Dedifferentiated amniotic fluid mesenchymal stem cell (primary cell): ENCODE results near the gene RPL28.

Source experiments
- DNase-seq: peaks from one replicate; pipeline ENCODE4 v3.0.0-alpha.2; 2016; ENCODE audit errors: extremely low spot score

The RPL28 gene

GRCh38 chr19:55423225-55424005 lies 37.7 kb downstream of the RPL28 start:
- no peak for DNase-seq

GRCh38 chr19:55424518-55424917 lies 38.8 kb downstream of the RPL28 start:
- DNase-seq, result no peak

DNA sequence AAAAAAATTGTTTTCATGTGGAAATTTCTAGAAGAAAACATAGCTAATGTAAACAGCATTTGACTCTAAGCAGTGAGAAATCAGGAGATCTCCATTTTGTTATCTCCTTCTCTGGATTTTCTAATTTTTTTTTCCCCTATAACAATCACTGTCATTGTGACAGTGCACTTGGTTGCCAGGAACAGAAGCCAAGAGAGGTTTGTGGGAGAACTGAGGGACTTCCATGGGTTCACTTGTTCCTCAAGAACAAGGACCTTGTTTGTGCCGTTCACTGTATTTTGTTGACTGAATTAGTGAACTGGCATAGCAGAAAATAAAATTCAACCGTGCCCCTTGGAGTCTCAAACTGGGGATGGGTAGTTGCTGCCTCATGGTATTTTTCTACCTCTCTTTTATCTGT lies 40.3 kb downstream of the RPL28 start:
- no peak for DNase-seq

- DNase-seq, result no peak
Observed at GRCh38 chr19:55431183-55431582, 45.5 kb downstream of the RPL28 start.

- no peak for DNase-seq
Observed at GRCh38 chr19:55432241-55432959, 46.7 kb downstream of the RPL28 start.

GRCh38 chr19:55433292-55433691 lies 47.6 kb downstream of the RPL28 start:
- DNase-seq, result no peak

- DNase-seq, result no peak
Observed at GRCh38 chr19:55434356-55434919, 48.7 kb downstream of the RPL28 start.

DNA sequence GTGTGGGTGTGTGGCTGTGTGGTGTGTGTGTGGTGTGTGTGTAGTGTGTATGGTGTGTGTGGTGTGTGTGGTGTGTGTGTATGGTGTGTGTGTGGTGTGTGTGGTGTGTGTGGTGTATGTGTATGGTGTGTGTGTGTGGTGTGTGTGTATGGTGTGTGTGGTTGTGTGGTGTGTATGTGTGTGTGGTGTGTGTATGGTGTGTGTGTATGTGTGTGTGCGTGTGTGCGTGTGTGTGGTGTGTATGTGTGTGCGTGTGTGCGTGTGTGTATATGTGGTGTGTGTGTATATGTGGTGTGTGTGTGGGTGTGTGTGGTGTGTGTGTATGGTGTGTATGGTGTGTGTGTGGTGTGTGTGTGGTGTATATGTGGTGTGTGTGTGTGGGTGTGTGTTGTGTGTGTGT lies 49.3 kb downstream of the RPL28 start:
- no peak for DNase-seq

DNA sequence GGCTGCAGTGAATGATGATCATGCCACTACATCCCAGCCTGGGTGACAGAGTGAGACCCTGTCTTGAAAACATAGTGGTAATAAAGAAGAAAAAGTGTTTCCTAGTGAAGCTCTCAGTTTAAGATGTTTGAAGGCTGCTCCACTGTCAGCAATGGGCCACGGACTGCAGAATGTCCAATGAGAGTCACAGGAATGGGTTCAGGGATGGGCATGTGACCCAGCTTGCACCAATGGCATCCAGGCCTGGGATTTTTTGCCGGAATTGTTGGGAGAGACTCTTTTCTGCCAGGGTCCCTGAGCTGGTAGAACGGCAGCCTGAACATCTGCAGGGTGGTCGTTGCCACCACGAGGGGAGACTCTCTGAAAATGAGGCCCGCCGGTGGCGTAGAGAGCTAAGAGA lies 51.1 kb downstream of the RPL28 start:
- no peak for DNase-seq

GRCh38 chr19:55437410-55437809 lies 51.7 kb downstream of the RPL28 start:
- no peak for DNase-seq

DNA sequence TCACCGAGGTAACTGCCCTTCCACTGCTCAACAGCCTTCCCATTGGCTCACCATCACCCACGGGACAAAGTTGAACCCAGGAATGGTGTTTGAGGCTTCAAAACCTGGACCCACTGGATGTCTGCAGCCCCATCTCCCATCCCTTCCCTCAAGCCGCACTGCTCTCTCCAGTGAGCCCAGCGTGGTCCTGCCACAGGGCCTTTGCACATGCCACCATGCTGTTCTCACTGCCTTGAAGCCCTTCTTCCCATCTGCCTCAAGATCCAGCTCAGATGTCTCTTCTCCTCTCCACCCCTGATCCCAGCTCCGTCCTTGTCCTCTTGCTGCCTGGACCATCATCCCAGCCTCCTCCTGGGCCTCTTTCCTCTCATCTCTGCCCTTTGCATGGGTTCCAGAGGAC lies 53.3 kb downstream of the RPL28 start:
- no peak for DNase-seq

DNA sequence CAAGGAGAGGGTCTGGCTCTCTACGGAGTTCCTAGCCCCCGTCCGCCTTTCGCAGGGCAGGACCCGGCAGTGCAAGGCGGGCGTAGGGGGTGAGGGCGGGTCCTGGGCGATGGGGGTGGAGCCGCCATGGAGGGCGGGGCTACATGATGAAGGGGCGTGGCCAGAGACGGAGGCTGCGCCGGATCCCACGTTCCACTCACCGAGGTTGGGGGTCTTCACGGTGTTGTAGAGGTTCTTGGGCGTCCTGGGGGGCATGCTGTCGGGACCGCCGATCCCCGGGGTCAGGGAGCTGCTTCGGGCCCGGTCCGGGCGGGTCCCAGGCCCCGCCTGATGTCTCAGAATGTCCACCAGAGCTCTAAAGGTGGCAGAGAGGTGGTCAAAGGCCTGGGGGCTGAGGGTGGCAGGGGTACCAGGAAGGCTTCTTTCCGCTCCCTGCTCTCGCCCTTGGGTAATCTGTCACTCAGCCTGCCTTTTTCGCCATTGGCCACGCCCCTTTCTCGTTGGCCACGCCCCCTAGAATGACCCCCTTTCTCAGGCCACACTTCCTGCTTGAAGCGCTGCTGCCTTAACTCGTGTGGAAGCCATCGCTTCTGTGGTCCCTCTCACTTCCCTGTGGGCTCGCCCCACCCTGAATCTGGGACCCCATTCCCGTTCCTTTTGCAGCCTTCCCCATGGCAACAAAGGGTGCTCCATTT lies 54.8 kb downstream of the RPL28 start:
- no peak for DNase-seq

GRCh38 chr19:55441319-55441691 lies 55.6 kb downstream of the RPL28 start:
- no peak for DNase-seq

DNA sequence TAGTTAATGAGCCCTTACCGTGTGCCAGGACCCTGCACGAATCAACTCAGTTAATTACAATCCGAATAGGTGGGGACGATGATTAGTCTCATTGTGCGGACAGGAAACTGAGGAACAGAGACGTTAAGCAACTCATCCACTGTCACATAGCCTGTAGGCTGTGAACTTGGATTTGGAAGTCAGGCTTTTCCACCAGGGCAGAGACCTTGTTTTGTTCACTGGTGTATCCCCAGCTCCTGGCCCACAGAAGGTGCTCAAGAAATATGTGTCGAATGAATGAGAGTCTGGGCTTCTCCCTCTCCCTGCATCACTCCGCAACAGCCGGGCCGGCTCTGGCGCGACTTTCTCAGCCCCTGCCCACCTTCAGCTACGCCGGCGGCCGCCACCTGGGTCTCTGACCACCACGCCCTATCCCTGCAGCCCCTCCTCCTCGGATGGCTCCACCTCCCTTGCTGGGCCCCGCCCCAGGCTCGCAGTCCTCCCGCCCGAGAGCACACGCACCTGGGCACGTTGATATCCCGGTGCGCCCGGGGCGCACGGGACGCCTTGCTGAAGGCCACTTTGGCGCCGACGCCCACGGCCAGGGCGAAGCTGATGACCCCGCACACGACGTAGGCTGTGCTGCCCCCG lies 56.1 kb downstream of the RPL28 start:
- DNase-seq, result no peak

DNA sequence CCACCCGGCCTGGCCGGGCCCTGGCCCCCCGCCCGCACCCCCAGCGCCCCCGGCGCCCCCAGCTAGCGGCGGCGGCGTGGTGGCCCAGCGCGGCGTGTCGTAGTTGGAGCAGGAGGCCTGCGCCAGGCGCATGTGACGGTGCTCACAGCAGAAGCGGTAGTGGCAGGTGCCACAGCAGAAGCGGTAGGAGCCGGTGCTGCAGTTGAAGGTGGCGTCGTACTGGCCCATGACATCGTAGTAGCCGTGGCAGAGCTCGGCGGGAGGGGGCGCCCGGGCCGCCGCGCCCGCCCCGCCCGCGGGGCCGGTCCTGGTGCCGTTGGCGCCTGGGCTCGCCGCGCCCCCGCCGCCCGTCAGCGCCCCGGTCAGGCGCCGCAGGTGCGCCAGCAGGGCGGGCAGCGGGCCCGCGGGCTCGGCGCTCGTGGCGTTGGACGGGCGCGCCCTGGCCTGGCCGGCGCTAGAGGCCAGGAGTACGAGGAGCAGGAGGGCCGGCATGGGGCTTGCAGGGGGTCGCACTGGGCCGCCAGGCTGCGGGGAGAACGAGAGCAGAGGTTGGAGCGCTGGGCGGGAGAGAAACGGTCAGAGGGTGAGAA lies 56.7 kb downstream of the RPL28 start:
- DNase-seq, result no peak

DNA sequence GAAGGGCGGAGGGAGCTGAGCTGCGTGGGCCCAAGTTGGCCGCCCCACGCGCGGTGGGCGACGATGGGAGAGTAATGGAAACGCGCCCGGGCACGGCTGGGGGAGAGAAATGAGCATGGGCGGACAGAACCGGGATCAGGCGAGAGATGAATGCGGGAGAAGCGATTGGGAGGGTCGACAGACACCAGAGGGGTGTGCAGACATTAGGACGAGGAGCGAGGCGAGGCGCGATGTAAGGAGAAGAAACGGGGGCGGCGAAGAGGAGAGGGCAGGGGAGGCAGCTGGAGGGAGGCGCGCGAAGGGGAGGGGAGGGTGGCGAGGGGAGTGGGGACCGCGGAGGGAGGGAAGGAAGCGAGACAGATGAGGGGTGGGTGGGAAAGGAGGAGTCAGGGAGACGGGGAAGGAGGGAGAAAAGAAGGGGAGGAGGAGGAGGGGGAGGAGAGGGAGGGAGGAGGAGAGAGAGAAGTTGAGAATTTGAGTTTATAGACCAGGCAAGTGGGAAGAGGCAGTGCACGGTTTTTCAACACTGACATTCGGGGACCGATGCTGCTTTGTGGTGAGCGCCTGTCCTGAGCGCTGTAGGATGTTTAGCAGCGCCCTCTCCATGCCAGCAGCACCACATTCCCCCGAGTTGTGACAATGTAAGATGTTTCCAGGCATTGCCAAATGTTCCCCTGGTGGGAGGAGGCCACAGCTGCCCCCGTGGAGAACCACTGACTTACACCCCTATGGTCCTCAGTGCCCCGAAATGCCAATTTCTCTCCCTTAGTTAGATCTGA lies 57.5 kb downstream of the RPL28 start, which contains the start of gene SHISA7:
Gene SHISA7, minus strand, starts transcription at position 256 of the 779 bp plus-strand sequence. CDS start 437 bp downstream, outside the sequence.
- no peak for DNase-seq

GRCh38 chr19:55443824-55444480 lies 58.2 kb downstream of the RPL28 start:
- DNase-seq, result no peak

- DNase-seq, result no peak
Observed at GRCh38 chr19:55444646-55445045, 58.9 kb downstream of the RPL28 start.

GRCh38 chr19:55446060-55446459 lies 60.3 kb downstream of the RPL28 start:
- DNase-seq, result no peak
